Activated CD8-positive, alpha-beta memory T cell treated with anti-CD3 and anti-CD28 coated beads for 36 hours (primary cell): ENCODE data around the gene YTHDC2. TPM values are rescaled to one million over a fixed set of nuclear protein-coding genes. Genes with fewer than 3 reads are reported as not detected.

Experiments
- CTCF ChIA-PET: fragments of 350-600 bp; sonication (Branson Sonifier 250); formaldehyde crosslinking; loops from one replicate; lab custom pipeline; 2021; ENCODE audit warnings: antibody characterized with exemption; lab: Charles Lee
- POLR2A ChIA-PET: fragments of 350-600 bp; sonication (Branson Sonifier 250); formaldehyde crosslinking; loops from one replicate; lab custom pipeline; 2021; ENCODE audit warnings: antibody characterized with exemption; lab: Charles Lee
- total RNA-seq, 2 experiments: library from RNA; stranded (reverse); gene quantifications; one replicate each; pipeline ENCODE4 v1.2.3, GENCODE V29; 2021

Gene YTHDC2
- 10 to 100 TPM; 25.4 to 26.4 TPM for total RNA-seq

DNA sequence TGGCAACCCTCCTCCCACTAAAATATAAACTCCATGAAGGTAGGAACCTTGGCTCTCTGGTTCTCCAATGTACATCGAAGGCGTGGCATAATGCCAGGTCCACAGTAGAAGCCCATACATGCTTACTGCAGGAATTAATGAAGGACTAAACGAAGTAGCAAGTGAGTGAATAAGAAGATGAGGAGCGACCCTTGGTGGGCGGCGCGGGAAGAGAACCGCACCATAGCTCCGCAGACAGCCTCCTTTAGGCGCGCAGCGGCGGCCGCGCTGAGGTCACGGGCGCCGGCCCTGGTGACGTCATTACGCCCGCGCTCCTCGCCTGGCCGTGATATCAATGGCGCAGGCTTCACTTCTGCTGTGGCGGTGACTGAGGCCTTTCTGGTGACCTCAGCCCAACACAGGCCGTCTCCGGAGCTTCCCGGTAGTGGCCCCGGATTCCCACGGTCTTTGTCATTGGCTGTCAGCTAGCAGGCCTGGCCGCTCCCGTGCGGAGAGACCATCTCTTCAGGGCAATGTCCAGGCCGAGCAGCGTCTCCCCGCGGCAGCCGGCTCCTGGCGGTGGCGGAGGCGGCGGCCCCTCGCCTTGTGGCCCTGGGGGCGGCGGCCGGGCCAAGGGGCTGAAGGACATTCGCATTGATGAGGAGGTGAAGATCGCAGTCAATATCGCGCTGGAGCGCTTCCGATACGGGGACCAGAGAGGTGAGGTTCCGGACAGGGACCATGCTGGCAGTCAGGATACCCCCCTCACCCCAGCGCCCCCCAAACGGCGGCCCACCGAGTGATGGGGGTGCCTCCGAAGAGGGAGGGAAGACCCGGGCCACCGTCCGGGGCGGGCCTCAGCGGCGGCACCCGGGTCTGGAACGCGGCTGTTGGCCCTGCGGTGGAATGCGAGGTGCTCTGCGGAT is at the start of gene YTHDC2:
TSS of gene YTHDC2 (plus strand) at position 311 of the 905 bp plus-strand sequence. CDS start at position 513, 202 bp downstream.
- POLR2A ChIA-PET: interaction anchor here (1.0 kb wide), 1 partner anchor 538 kb away, joined by 3 read pairs; no protein-coding TSS in a partner anchor
- CTCF ChIA-PET: interaction anchor here (1.3 to 1.9 kb wide), 2 partner anchors 135 to 518 kb away, joined by 5 to 6 read pairs; no protein-coding TSS in a partner anchor

DNA sequence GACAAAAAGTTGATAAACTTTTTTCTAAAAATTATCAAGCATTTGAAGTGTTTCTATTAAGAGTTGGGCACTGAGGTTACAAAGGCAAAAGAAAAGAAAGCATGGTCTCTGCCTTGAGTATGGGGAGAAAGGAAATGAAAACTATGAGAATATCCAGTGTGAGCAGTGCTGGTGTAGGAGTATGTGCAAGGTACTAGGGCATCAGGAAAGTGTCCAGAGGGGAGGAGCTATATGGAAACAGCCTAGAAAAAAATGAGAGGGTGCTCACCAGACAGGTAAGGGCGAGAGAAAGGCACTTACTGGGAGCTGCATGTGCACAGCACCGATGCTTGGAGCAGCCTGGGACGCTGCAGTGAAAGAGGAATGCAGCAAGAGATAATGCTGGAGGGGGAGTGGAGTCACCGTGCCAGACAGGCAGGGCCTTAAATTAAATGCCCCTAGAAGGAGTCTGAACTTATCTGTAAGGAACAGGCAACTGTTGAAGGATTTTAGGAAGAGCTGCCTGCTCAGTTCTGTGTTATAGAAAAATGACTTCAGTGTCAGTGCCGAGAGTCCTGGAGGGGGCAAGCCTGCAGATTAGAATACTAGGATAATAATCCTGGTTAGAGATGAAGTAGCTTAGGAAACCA is 39.3 kb upstream of the YTHDC2 start:
- ChIA-PET CTCF (no interaction called here), POLR2A (no interaction called here)

DNA sequence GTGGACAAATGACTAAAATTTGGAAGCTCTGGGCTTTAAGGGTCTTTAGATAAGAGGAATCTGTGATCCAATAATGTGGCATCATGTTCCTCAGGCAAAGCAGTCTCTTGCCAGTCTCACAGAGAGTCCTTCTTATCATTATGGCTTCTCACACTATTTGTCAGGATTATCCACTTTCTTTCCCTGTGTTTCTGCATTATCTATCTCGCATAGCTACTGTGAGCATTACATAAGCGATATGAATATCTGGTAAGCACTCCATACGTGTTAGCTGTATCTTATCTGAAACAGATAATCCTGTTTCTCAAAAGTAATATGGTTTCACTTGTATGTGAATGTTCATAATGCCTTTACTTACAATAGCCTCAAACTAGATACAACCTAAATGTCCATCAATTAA is 34.8 kb upstream of the YTHDC2 start:
- CTCF ChIA-PET: no interaction called here
- POLR2A ChIA-PET: no interaction called here

DNA sequence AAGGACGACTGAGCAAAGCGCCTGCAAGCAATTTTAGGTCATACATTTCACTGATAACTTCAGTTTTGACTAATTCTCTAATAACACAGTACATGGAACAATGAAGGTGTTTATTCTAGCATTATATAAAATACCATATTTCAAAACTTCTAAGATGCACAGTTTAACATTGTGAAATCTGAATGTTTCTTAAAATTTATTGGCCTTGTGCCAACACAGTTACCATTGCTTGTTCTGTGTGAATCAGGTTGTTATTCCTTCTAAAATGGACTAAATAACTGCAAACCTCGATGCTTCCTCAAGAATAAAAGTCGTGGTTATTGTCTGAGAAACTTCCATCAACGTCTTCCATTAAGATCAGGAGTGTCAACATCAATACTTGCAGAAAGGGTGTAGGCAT is 33.3 kb upstream of the YTHDC2 start:
- ChIA-PET POLR2A (no interaction called here), CTCF (no interaction called here)

DNA sequence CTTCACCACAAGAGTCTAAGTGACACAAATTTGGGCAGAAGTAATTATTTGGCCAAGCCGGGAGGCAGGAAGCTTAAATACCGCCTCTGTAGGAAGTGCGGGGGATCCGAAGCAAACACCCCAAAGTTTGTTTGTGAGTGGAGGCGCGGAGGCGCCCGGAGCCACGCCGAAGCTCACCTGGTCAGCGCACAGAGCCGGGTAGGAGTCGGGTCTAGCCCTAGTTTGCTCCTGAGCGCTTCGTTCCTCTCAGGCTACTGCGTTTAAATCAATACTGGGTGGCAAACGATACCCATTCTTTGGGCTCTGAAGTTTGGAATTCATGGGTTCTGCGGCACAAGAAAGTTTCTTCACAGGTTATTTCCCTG is 26.1 kb upstream of the YTHDC2 start:
- ChIA-PET POLR2A (no interaction called here), CTCF (no interaction called here)

DNA sequence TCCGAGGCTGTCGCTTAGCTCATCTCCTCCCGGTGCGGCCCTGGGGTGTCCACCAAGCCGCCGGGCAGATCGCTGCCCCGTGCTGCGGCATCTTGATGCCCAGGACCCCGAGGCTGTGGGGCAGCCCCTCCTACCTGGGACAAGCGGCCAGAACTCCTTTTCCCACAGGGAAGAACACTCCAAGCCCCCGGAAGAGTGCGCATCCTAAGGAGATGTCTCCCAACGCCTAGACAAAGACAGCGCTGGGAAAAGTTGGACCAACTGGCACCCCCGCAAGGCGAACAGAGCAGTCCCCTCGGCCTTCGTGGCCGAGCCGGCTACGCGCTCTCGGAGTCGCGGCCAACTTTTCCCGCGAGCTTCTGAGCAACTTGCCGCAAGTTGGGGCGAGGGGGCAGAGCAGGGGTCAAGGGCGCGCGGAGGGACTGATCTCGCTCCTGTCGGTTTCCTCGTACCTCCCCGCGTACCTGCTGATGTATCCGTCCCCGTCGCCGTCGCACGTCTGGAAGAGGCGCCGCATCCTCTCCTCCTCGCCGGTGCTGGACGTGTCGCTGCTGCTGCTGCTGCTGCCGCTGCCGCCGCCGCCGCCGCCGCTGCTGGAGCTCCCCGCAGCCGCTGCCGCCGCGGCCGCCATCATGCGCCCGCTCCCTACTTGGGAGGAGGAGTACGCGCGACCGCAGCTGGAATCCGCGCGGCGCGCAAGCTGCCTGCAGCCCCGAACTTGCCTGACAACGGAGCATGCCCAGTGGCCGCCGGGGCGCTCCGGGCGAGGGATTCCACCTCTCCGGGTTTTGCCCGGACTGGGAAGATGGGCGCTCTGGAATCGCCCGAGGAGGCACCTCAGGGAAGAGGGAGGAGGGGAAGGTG is 25.5 kb upstream of the YTHDC2 start, which contains the start of gene MCC:
TSS of gene MCC (minus strand) at position 673 of the 864 bp plus-strand sequence.
- POLR2A ChIA-PET: no interaction called here
- CTCF ChIA-PET: no interaction called here

DNA sequence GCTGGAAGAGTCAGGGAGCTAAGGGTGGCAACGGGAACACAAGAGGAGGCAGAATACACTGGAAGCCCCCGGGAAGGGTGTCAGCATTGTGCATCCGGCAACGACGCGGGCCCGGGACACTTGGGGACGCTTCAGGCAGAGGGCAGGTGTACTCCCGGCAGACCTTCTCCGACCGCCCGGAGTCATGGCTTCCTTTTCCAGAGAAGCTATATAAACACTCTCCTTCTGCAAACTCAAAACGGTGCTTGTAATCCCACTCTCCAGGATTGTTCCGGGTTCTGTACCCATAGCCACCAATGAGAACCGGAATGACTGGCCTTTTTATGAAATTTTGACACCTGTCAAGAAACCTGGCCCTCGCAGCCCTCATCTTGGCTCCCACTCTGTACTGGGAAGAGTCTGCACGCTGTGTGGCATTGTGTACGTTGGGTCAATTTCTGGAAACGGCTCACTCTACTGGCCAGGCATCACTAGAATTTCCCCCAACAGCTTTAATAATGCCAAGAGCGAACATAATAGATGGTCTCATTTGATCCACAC is 24.8 kb upstream of the YTHDC2 start:
- POLR2A ChIA-PET: no interaction called here
- CTCF ChIA-PET: no interaction called here

DNA sequence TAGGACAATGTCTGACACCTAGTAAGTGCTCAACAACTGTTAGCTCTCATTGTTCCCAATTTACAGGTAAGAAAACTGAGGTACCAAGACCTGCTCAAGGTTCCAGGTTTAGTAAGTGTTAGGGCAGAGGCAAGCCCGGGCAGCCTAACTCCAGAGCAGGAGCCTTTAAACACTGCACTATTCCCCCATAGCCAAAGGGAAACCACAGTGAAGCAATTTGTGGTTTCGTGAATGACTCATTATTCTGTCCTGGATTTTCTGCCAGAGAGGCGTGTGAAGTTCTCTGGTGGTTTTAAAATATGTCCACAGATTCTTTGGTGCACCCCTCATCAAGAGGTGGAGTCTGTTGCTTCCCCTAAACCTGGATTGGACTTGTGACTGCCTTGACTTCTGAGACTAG is 24.2 kb upstream of the YTHDC2 start:
- CTCF ChIA-PET: no interaction called here
- POLR2A ChIA-PET: no interaction called here

DNA sequence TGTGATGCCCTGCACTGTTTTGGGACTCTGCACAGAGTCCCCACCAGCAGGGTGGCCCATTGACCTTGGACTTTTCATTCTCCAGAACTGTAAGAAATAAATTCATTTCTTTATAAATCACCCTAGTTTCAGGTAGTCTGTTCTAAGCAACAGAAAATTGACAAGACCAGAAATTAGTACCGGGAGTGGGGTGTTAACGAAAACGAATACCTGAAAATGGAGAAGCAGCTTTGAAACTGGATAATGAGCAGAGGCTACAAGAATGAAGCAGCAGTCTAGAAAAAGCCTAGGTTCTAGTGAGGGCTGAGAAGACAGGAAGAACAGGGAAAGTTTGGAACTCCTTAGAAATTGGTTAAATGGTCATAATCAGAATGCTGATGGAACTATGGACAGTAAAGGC is 23.2 kb upstream of the YTHDC2 start:
- ChIA-PET CTCF (no interaction called here), POLR2A (no interaction called here)

DNA sequence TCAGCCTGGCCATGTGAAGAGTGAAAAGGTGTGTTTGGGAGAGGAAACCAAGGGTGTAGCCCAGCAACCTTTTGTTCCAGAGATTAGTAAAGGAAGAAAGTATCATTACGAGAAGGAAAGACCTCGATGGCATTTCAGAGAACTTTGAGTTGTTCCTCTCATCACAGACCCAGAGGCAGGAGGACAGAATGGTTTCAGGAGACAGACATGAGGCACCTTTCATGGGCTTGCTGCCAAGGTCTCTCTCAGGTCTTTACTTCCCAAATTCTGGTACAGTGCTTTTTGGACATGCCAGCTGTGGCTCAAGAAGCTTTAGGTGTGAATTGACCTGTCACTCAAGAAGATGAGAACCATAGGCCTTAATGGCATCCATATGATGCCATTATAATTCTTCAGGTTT is 22.5 kb upstream of the YTHDC2 start:
- ChIA-PET CTCF (no interaction called here), POLR2A (no interaction called here)

DNA sequence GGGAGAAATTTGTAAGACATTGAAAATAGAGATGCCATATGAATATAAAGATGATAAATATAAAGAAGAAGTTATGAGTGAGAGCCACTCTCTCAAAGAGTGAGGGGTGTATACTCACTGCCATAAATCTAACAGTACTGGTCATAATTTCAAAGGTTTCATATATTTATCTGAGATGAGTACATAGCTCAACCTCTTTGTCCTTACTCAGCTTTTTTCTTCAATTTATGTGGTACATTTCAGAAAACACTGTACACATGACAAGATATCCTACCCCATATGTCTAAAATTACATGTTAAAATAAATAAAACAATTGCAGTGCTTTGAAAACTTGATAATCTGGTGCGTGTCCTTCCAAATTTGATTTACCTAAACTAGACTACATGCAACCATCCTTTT is 20.0 kb upstream of the YTHDC2 start:
- CTCF ChIA-PET: no interaction called here
- POLR2A ChIA-PET: no interaction called here

DNA sequence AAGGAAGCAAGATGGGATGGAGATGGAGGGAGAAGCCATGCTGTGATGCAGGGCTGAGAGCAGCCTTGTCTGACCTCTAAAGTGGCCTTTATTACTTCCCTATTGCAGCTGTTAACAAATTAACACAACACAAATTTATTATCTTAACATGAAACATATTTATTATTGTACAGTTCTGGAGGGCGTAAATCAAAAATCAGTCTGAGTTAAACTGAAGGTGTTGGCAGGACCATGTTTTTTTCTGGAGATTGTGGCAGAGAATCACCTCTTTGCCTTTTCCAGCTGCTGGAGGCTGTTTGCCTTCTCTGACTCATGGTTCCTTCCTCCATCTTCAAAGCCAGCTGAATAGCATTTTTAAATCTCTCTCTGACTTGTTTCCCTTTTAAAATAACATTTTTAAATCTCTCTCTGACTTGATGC is 18.1 kb upstream of the YTHDC2 start:
- CTCF ChIA-PET: no interaction called here
- POLR2A ChIA-PET: no interaction called here

DNA sequence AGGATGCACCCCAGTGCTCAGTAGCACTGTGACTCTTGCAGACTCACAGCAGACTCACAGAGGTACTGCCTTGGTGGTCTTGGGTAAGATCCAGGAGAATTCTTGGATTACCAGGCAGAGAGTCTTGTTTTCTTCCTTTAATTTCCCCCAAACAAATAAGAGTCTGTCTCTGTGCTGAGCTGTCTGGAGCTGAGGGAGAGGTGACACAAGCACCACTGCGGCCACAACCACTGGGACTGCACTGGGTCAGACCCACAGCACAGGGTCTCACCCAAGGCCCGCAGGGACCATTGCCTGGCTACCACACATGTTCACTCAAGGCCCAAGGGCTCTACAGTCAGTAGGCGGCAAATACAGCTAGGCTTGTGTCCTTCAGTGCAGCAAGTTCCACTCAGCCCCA is 11.4 kb upstream of the YTHDC2 start:
- POLR2A ChIA-PET: no interaction called here
- CTCF ChIA-PET: no interaction called here

DNA sequence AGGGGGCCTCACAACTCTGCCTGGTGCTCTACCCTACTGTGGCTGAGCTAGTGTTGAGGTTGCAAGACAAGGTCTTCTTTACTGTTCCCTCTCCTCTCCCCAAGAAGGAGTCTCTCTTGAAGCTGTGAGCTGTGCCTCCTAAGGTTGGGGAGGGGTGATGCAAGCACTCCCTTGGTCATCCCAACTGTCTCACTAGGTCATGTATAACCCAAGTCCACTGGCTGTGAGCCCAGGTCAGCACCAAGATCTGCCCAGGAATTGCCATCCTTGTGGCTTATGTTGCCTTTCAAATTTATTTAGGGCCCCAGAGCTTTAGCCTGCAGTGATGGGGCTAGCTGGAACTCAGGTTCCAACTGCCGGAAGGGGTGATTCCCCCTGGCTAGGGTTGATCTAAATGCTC is 10.3 kb upstream of the YTHDC2 start:
- ChIA-PET POLR2A (no interaction called here), CTCF (no interaction called here)

DNA sequence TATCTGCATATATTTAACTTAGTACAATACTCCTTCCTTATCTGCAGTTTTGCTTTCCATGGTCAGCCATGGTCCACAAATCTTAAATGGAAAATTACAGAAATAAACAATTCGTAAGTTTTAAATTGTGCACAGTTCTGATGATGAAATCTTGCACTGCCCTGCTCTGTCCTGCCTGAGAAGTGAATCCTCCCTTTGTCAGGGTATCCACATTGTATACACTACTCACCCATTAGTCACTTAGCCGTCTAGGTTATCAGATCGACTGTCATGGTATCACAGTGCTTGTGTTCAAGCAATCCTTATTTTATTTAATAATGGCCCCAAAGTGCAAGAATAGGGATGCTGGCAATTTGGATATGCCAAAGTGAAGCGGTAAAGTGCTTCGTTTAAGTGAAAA is 8.3 kb upstream of the YTHDC2 start:
- ChIA-PET CTCF (no interaction called here), POLR2A (no interaction called here)

DNA sequence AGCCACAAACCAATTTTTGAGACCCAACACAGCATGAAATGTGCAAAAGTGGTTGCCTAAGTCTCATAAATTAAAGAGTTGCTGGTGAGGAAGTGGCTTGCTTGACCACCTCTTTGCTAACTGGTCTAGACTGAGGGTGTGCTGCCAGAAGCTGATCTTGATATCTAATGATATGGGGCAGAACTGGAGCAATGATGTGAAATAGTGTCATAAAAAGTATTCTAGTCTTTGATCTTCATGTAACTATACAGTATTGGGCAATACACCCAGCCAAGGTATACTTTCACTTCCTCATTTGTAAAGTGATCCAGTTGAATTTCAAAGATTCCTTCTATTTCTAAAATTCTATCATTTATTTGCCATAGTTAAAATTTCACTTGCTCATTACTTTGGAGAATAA is 5.9 kb upstream of the YTHDC2 start:
- ChIA-PET POLR2A (no interaction called here), CTCF (interaction anchor here (0.6 kb wide), 1 partner anchor 115 kb away, joined by 4 read pairs; no protein-coding TSS in a partner anchor)

DNA sequence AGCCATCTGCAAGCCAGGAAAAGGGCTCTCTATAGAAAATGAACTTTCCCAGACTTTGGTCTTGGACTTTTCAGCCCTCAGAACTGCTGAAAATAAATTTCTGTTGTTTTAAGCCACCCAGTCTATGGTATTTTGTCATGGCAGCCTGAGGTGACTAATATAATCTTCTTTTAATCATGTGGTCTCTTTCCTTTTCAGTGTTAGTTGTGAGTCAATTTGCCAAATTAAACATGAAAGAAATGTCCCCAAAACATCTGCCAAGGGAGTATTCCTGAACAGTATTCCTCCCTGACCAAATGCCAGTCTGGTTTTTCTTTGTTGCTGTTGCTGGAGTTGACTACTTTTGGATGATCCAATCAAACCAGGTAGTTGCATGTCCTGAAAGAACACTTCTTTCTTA is 4.7 kb upstream of the YTHDC2 start:
- ChIA-PET POLR2A (no interaction called here), CTCF (no interaction called here)

DNA sequence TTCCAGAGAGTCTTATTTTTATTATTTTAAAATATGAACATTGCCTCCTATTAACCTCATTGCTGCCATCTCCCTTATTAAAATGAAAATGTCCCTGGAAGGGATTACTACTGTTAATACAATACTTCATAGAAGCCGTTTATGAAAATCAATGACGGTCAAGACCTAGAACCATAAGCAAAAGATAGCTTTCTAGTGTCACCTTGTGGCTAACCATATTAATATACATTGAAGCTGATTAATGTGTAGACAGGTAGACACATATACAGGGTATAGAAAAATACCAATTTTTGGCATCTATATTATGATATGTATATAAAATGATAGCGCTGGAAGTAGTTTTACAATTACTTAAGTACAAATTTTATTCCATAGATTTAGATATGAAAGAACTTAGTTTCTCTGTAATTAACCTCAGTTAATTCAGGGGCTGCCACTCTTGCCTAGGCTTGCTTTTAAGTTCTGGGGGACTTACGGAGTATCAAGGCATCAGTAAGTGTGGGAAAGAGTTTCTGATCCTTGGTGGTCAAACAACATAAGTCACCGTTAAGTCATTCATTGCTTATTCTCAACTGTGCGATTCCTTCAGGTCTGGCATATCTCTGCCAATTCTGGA is 2.5 kb upstream of the YTHDC2 start:
- ChIA-PET POLR2A (no interaction called here), CTCF (interaction anchor here (1.3 kb wide), 1 partner anchor 463 kb away, joined by 3 read pairs; no protein-coding TSS in a partner anchor)

DNA sequence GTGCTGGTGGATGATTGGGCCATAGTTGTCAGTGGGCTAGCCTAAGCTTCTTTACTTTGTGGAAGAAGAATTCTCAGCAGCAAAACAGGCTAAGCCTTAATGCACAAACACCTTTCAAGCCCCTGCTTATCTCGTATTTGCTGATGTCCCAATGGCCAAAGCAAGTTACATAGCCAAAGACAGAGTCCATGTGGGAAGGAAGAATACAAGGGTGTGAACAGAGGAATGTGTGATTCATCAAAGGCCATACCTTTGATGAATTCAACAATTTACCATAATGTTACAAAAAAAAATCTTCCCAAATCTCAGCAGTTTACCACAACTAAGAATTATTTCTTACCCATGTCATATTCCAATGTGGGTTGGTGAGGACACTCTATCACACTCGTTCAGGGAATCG is 1.2 kb upstream of the YTHDC2 start:
- CTCF ChIA-PET: interaction anchor here (0.5 kb wide), 1 partner anchor 1809 kb away, joined by 3 read pairs; no protein-coding TSS in a partner anchor
- POLR2A ChIA-PET: no interaction called here
